Liver (tissue), 9 donors: ENCODE results near the gene ZIC2. TPM values are rescaled to one million over a fixed set of nuclear protein-coding genes. Genes with fewer than 3 reads are reported as not detected.

Experiments
- DNase-seq: peaks from one replicate; pipeline ENCODE4 v3.0.0-alpha.2; 2017; ENCODE audit warnings: low spot score
- H3K27ac ChIP-seq, 2 donors: one replicate each; pipeline ENCODE4 v1.7.0; 2013; ENCODE audit warnings: inconsistent platforms in 2 of 2, low read length in 2 of 2, control low read depth in 1 of 2, low read depth in 1 of 2, mild to moderate bottlenecking in 1 of 2
- H3K27me3 ChIP-seq, 4 donors: one replicate each; pipeline versions ENCODE4 v1.6.1 to v1.7.0; 2013; ENCODE audit warnings: low read length in 3 of 4, inconsistent platforms in 1 of 4, mild to moderate bottlenecking in 1 of 4, moderate library complexity in 1 of 4; ENCODE audit not compliant: control insufficient read depth in 4 of 4, insufficient read depth in 4 of 4
- H3K36me3 ChIP-seq, 4 donors: one replicate each; pipeline versions ENCODE4 v1.6.1 to v1.7.0; 2013; ENCODE audit warnings: low read length in 3 of 4, mild to moderate bottlenecking in 3 of 4, low read depth in 1 of 4, moderate library complexity in 1 of 4; ENCODE audit not compliant: control insufficient read depth in 4 of 4, insufficient read depth in 3 of 4
- H3K4me1 ChIP-seq, 4 donors: one replicate each; pipeline versions ENCODE4 v1.6.1 to v1.7.0; 2013; ENCODE audit warnings: low read length in 3 of 4, mild to moderate bottlenecking in 3 of 4, moderate library complexity in 1 of 4; ENCODE audit not compliant: control insufficient read depth in 4 of 4, insufficient read depth in 4 of 4
- H3K4me3 ChIP-seq, 3 donors: one replicate each; pipeline versions ENCODE4 v1.6.1 to v1.7.0; 2013; ENCODE audit warnings: low read length in 3 of 3, control low read depth in 1 of 3, low read depth in 1 of 3, mild to moderate bottlenecking in 1 of 3
- H3K9ac ChIP-seq, 2 donors: one replicate each; pipeline ENCODE4 v1.7.0; 2013; ENCODE audit warnings: low read length in 2 of 2, mild to moderate bottlenecking in 2 of 2, moderate library complexity in 2 of 2, control low read depth in 1 of 2, low read depth in 1 of 2
- H3K9me3 ChIP-seq, 4 donors: one replicate each; pipeline versions ENCODE4 v1.6.1 to v1.7.0; 2013; ENCODE audit warnings: low read length in 3 of 4; ENCODE audit not compliant: control insufficient read depth in 4 of 4
- ATF3 ChIP-seq: IDR thresholded peaks from 2 replicates; pipeline ENCODE4 v1.6.1; 2016; ENCODE audit warnings: antibody characterized with exemption
- CTCF ChIP-seq: fragments of 150-350 bp; IDR thresholded peaks from 2 replicates; pipeline ENCODE4 v1.5.1; 2017; ENCODE audit warnings: improper control_type of control experiment, low read depth, low read length; ENCODE audit not compliant: missing input control
- EGR1 ChIP-seq, 2 donors: IDR thresholded peaks; 2 replicates each; pipeline ENCODE4 v1.6.1; 2016 to 2018; ENCODE audit warnings: antibody characterized with exemption in 2 of 2, low read depth in 2 of 2
- FOXA1 ChIP-seq: IDR thresholded peaks from 2 replicates; pipeline ENCODE4 v1.6.1; 2016; ENCODE audit warnings: antibody characterized with exemption
- GABPA ChIP-seq, 2 donors: IDR thresholded peaks in 1 of 2; conservative IDR thresholded peaks in 1 of 2; 2 replicates each; pipeline ENCODE4 v1.6.1; 2016; ENCODE audit warnings: antibody characterized with exemption in 2 of 2, mild to moderate bottlenecking in 1 of 2, moderate library complexity in 1 of 2
- HNF4A ChIP-seq, 2 donors: conservative IDR thresholded peaks; 2 replicates each; pipeline ENCODE4 v1.6.1; 2016; ENCODE audit warnings: antibody characterized with exemption in 2 of 2, mild to moderate bottlenecking in 2 of 2
- HNF4G ChIP-seq: IDR thresholded peaks from 2 replicates; pipeline ENCODE4 v1.6.1; 2016; ENCODE audit warnings: antibody characterized with exemption
- JUND ChIP-seq, 2 donors: IDR thresholded peaks; 2 replicates each; pipeline ENCODE4 v1.6.1; 2016; ENCODE audit warnings: antibody characterized with exemption in 2 of 2
- MAX ChIP-seq: IDR thresholded peaks from 2 replicates; pipeline ENCODE4 v1.6.1; 2016; ENCODE audit warnings: antibody characterized with exemption
- NR2F2 ChIP-seq: IDR thresholded peaks from 2 replicates; pipeline ENCODE4 v1.6.1; 2016; ENCODE audit warnings: antibody characterized with exemption
- RAD21 ChIP-seq, 2 donors: IDR thresholded peaks; 2 replicates each; pipeline ENCODE4 v1.6.1; 2016; ENCODE audit warnings: antibody characterized with exemption in 2 of 2, mild to moderate bottlenecking in 2 of 2
- RXRA ChIP-seq, 2 donors: IDR thresholded peaks; 2 replicates each; pipeline ENCODE4 v1.6.1; 2017 to 2018; ENCODE audit warnings: antibody characterized with exemption in 2 of 2, mild to moderate bottlenecking in 1 of 2
- SP1 ChIP-seq: IDR thresholded peaks from 2 replicates; pipeline ENCODE4 v1.6.1; 2018; ENCODE audit warnings: antibody characterized with exemption, mild to moderate bottlenecking
- TAF1 ChIP-seq: conservative IDR thresholded peaks from 2 replicates; pipeline ENCODE4 v1.6.1; 2016; ENCODE audit warnings: antibody characterized with exemption, mild to moderate bottlenecking
- YY1 ChIP-seq: IDR thresholded peaks from 2 replicates; pipeline ENCODE4 v1.6.1; 2016; ENCODE audit warnings: antibody characterized with exemption, mild to moderate bottlenecking
- ZBTB33 ChIP-seq: IDR thresholded peaks from 2 replicates; pipeline ENCODE4 v1.6.1; 2016; ENCODE audit warnings: antibody characterized with exemption
- WGBS: extraction: QIAGEN DNeasy Blood & Tissue Kit; methylation state at CpG from one replicate; pipeline ENCODE4 v1.1.7; 2013; 5-methylcytosine and 5-hydroxymethylcytosine counted together
- polyA plus RNA-seq, 2 donors: library from polyadenylated mRNA; stranded (reverse) in 1 of 2; unstranded in 1 of 2; fragments of 200-250 nt in 1 of 2; fragments of >200 nt in 1 of 2; fragmentation: Nextera tagmentation in 1 of 2; extraction: Ambion mirVana in 1 of 2; gene quantifications; one replicate each; pipeline versions ENCODE4 v1.2.1 to v1.2.3, GENCODE V29; 2013 to 2015
- total RNA-seq, 2 donors: library from RNA; depleted of rRNA; stranded (reverse); fragments of >200 nt; gene quantifications; one replicate each; pipeline ENCODE4 v1.2.3, GENCODE V29; 2014
- donor health status: healthy.
- donor health status: healthy.
- donor health status: healthy.
- donor health status: healthy.
- donor health status: healthy.

ZIC2 gene
- total and polyA plus RNA-seq, 4 donors, result not detected

GRCh38 chr13:99985241-99985874, 3.8 kb downstream of the ZIC2 start:
- TF ChIP-seq MAX, result no peak
- no peak for TF ChIP-seq ATF3
- TF ChIP-seq JUND (IDR thresholded peaks at IDR 0.05), result no peak
- TF ChIP-seq SP1, result no peak
- TF ChIP-seq HNF4A (conservative IDR thresholded peaks at IDR 0.05), result no peak
- no peak for TF ChIP-seq EGR1 (IDR thresholded peaks at IDR 0.05; ENCODE audit: low read depth in 2 of 2)
- TF ChIP-seq YY1, result no peak
- TF ChIP-seq CTCF, result no peak
- peaks cover 17 to 60% (median 34%) of the 10 kb centered on the region in 4 donors for H3K27me3 ChIP-seq
- H3K4me3 ChIP-seq, result peak overlapping the region in 1 of 3 donors; percentile 14
- peaks cover 0 to 21% (median 4%) of the 10 kb centered on the region in 4 donors for H3K9me3 ChIP-seq
- H3K4me1 ChIP-seq, result peaks cover 12 to 28% (median 24%) of the 10 kb centered on the region in 4 donors
- DNase-seq, result no peak
- no peaks in the 10 kb centered on the region for H3K36me3 ChIP-seq
- no peak overlapping the region for H3K9ac ChIP-seq
- no peak overlapping the region for H3K27ac ChIP-seq
- WGBS, result 4% methylated on average over 55 of the region's 55 CpGs

- peaks cover 10 to 28% (median 21%) of the 10 kb centered on the region in 4 donors for H3K4me1 ChIP-seq
- peaks cover 23 to 64% (median 36%) of the 10 kb centered on the region in 4 donors for H3K27me3 ChIP-seq
- peaks cover 0 to 21% (median 4%) of the 10 kb centered on the region in 4 donors for H3K9me3 ChIP-seq
- no peak overlapping the region for H3K27ac ChIP-seq
- no peak for DNase-seq
- TF ChIP-seq RXRA (IDR thresholded peaks at IDR 0.05) (no peak), TAF1 (no peak), YY1 (no peak), EGR1 (IDR thresholded peaks at IDR 0.05; ENCODE audit: low read depth in 2 of 2) (no peak), ATF3 (no peak), FOXA1 (no peak), ZBTB33 (no peak), MAX (no peak), HNF4G (no peak), RAD21 (IDR thresholded peaks at IDR 0.05) (no peak), JUND (IDR thresholded peaks at IDR 0.05) (no peak), GABPA (IDR thresholded peaks at IDR 0.05 in 1 of 2, conservative IDR thresholded peaks at IDR 0.05 in 1 of 2) (no peak), SP1 (no peak), NR2F2 (no peak), CTCF (no peak)
- no peaks in the 10 kb centered on the region for H3K36me3 ChIP-seq
- H3K4me3 ChIP-seq, result no peak overlapping the region
- no peak overlapping the region for H3K9ac ChIP-seq
- 31% methylated on average over 15 of the region's 15 CpGs for WGBS
These were observed 4.4 kb downstream of the ZIC2 start for GRCh38 chr13:99985886-99986527.
